HepG2 (cell line): ENCODE data around the gene PRUNE1. TPM values are rescaled to one million over a fixed set of nuclear protein-coding genes. Genes with fewer than 3 reads are reported as not detected.

Experiments
- EHMT2 ChIP-seq: fragments of 200-600 bp; sonication (generic); IDR thresholded peaks from 2 replicates; pipeline ENCODE4 v1.7.0; 2017; ENCODE audit warnings: antibody characterized with exemption, low read depth, low read length, borderline replicate concordance
- GABPA ChIP-seq, 2 experiments: IDR thresholded peaks; 2 replicates each; pipeline ENCODE4 v1.6.1; 2011 to 2016; ENCODE audit warnings: low read depth in 2 of 2, low read length in 1 of 2, missing biosample characterization in 1 of 2, missing genetic modification characterization in 1 of 2
- GTF2F1 ChIP-seq: fragments of 150-350 bp; IDR thresholded peaks from 2 replicates; pipeline ENCODE4 v1.6.1; 2014; ENCODE audit warnings: low read length
- HOXA3 ChIP-seq: sonication (generic); formaldehyde crosslinking; IDR thresholded peaks from 2 replicates; pipeline ENCODE4 v1.5.0; 2020; ENCODE audit warnings: missing genetic modification reagents
- HOXA7 ChIP-seq: sonication (generic); formaldehyde crosslinking; IDR thresholded peaks from 2 replicates; pipeline ENCODE4 v1.8.1; 2022; ENCODE audit warnings: mild to moderate bottlenecking, missing genetic modification reagents, moderate library complexity
- KLF9 ChIP-seq: IDR thresholded peaks from 2 replicates; pipeline ENCODE4 v1.6.1; 2016; ENCODE audit warnings: low read depth
- KMT2B ChIP-seq: IDR thresholded peaks from 2 replicates; pipeline ENCODE4 v1.6.1; 2016; ENCODE audit warnings: missing genetic modification reagents, missing compliant biosample characterization
- MED13 ChIP-seq: sonication (generic); formaldehyde crosslinking; IDR thresholded peaks from 2 replicates; pipeline ENCODE4 v1.5.0; 2020; ENCODE audit warnings: missing genetic modification reagents
- MTF2 ChIP-seq: sonication (generic); formaldehyde crosslinking; IDR thresholded peaks from 2 replicates; pipeline ENCODE4 v1.5.0; 2020; ENCODE audit warnings: missing genetic modification reagents, borderline replicate concordance
- NCOA5 ChIP-seq: sonication (generic); formaldehyde crosslinking; IDR thresholded peaks from 2 replicates; pipeline ENCODE4 v1.4.0; 2020; ENCODE audit warnings: missing genetic modification reagents
- SMYD3 ChIP-seq: sonication (generic); formaldehyde crosslinking; IDR thresholded peaks from 2 replicates; pipeline ENCODE4 v1.8.1; 2023; ENCODE audit warnings: mild to moderate bottlenecking, missing genetic modification reagents
- STAG1 ChIP-seq: sonication (generic); formaldehyde crosslinking; IDR thresholded peaks from 2 replicates; pipeline ENCODE4 v1.4.0; 2020; ENCODE audit warnings: missing genetic modification reagents
- ZBTB7B ChIP-seq: sonication (generic); formaldehyde crosslinking; IDR thresholded peaks from 2 replicates; pipeline ENCODE4 v1.4.0; 2020; ENCODE audit warnings: missing genetic modification reagents
- ZFP36L1 ChIP-seq: sonication (generic); formaldehyde crosslinking; IDR thresholded peaks from 2 replicates; pipeline ENCODE4 v1.8.0; 2022; ENCODE audit warnings: mild to moderate bottlenecking, missing genetic modification reagents, moderate library complexity
- ZFP41 ChIP-seq: sonication (generic); formaldehyde crosslinking; IDR thresholded peaks from 2 replicates; pipeline ENCODE4 v1.4.0; 2020; ENCODE audit warnings: mild to moderate bottlenecking, missing genetic modification reagents, borderline replicate concordance
- ZNF232 ChIP-seq: sonication (generic); formaldehyde crosslinking; IDR thresholded peaks from 2 replicates; pipeline ENCODE4 v1.4.0; 2020; ENCODE audit warnings: missing genetic modification reagents, borderline replicate concordance
- ZNF333 ChIP-seq: sonication (generic); formaldehyde crosslinking; IDR thresholded peaks from 2 replicates; pipeline ENCODE4 v1.4.0; 2020; ENCODE audit warnings: mild to moderate bottlenecking, missing genetic modification reagents, borderline replicate concordance
- ZNF569 ChIP-seq: sonication (generic); formaldehyde crosslinking; IDR thresholded peaks from 2 replicates; pipeline ENCODE4 v1.5.0; 2020; ENCODE audit warnings: mild to moderate bottlenecking, missing genetic modification reagents, moderate library complexity, borderline replicate concordance
- ZNF841 ChIP-seq: sonication (generic); formaldehyde crosslinking; IDR thresholded peaks from 2 replicates; pipeline ENCODE4 v1.8.1; 2023; ENCODE audit warnings: missing genetic modification reagents, borderline replicate concordance
- ZSCAN22 ChIP-seq: sonication (generic); formaldehyde crosslinking; IDR thresholded peaks from 2 replicates; pipeline ENCODE4 v1.4.0; 2020; ENCODE audit warnings: mild to moderate bottlenecking, missing genetic modification reagents
- ZZZ3 ChIP-seq: sonication (generic); formaldehyde crosslinking; IDR thresholded peaks from 2 replicates; pipeline ENCODE4 v1.4.0; 2020; ENCODE audit warnings: missing genetic modification reagents, mild to moderate bottlenecking, borderline replicate concordance
- polyA plus RNA-seq, 8 experiments: library from polyadenylated mRNA; depleted of rRNA in 3 of 8; stranded (reverse) in 7 of 8; unstranded in 1 of 8; fragments of >200 nt; fragmentation: Illumina TruSeq in 4 of 8; extraction: Trizol in 4 of 8; gene quantifications; 2 replicates each; pipeline versions ENCODE4 v1.2.1 to v1.2.3, GENCODE V29; 2011 to 2016; ENCODE audit warnings: low read depth in 4 of 8, missing spikeins in 1 of 8, mixed read lengths in 1 of 8; ENCODE audit not compliant: insufficient read depth in 1 of 8
- total RNA-seq, 5 experiments: library from RNA; depleted of rRNA; stranded (reverse); fragments of >200 nt; fragmentation: Illumina TruSeq; extraction: Trizol; gene quantifications; 2 replicates each; pipeline ENCODE4 v1.2.3, GENCODE V29; 2016; ENCODE audit warnings: low read depth in 1 of 5
- TF ChIP-seq, protein P1 (sequence below): sonication (generic); formaldehyde crosslinking; IDR thresholded peaks from 2 replicates; pipeline ENCODE4 v1.4.0; 2020; ENCODE audit warnings: missing genetic modification reagents, borderline replicate concordance
- TF ChIP-seq, protein P2 (sequence below): sonication (generic); formaldehyde crosslinking; IDR thresholded peaks from 2 replicates; pipeline ENCODE4 v1.5.1; 2020; ENCODE audit warnings: missing genetic modification reagents, mild to moderate bottlenecking, borderline replicate concordance
- TF ChIP-seq, protein P3 (sequence below): sonication (generic); formaldehyde crosslinking; IDR thresholded peaks from 2 replicates; pipeline ENCODE4 v1.4.0; 2020; ENCODE audit warnings: mild to moderate bottlenecking, missing genetic modification reagents
- TF ChIP-seq, protein P4 (sequence below): IDR thresholded peaks from 2 replicates; pipeline ENCODE4 v1.6.1; 2016; ENCODE audit warnings: low read depth, borderline replicate concordance

Gene PRUNE1
- total and polyA plus RNA-seq, 2 of the 13 experiments (the other 11 are each of a cell fraction or from before 2014, with no cell fraction given), result 19.0 to 31.9 TPM

DNA sequence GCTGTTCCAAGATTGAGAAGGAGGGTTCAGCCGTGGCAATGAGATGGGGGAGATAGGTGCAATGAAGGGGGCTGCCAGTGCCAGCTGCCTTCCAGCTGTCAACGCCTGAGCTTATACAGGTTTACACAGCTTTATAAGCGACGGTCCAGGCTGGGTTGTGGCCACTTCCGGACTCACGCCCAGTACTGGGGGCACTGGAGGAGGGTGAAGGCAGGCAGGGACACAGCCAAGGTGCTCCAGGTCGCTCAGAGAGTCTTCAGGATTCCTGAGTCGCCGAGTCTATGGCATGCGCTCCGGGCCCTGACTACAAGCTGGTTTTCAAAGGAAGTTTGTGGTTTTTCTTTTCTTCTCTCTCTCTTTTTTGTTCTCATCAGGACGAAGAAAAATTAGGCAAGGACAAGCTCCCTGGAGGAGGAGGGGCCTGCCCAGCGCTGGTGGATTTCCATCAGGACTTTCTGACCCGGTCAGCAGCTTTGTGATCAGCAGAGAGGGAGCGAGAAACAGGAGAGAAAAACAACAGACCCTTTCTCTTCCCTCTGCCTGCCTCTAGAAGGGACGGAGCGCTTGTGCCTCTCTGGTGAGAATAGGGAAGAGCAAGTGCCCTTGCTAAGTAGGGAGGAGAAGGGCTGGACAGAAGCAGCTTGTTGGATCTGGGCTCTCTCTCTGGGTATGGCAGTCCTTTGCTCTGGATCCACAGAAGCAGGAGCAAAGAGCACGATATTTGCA lies 1.8 kb upstream of the PRUNE1 start, which contains the start of gene MINDY1 (continued):
- TF ChIP-seq, protein P1, sequence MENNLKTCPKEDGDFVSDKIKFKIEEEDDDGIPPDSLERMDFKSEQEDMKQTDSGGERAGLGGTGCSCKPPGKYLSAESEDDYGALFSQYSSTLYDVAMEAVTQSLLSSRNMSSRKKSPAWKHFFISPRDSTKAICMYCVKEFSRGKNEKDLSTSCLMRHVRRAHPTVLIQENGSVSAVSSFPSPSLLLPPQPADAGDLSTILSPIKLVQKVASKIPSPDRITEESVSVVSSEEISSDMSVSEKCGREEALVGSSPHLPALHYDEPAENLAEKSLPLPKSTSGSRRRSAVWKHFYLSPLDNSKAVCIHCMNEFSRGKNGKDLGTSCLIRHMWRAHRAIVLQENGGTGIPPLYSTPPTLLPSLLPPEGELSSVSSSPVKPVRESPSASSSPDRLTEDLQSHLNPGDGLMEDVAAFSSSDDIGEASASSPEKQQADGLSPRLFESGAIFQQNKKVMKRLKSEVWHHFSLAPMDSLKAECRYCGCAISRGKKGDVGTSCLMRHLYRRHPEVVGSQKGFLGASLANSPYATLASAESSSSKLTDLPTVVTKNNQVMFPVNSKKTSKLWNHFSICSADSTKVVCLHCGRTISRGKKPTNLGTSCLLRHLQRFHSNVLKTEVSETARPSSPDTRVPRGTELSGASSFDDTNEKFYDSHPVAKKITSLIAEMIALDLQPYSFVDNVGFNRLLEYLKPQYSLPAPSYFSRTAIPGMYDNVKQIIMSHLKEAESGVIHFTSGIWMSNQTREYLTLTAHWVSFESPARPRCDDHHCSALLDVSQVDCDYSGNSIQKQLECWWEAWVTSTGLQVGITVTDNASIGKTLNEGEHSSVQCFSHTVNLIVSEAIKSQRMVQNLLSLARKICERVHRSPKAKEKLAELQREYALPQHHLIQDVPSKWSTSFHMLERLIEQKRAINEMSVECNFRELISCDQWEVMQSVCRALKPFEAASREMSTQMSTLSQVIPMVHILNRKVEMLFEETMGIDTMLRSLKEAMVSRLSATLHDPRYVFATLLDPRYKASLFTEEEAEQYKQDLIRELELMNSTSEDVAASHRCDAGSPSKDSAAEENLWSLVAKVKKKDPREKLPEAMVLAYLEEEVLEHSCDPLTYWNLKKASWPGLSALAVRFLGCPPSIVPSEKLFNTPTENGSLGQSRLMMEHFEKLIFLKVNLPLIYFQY (CRISPR knock-in tag), result 0 out of 2 replicates have a peak, but pooled peaks have one; percentile 56
- TF ChIP-seq, protein P2, sequence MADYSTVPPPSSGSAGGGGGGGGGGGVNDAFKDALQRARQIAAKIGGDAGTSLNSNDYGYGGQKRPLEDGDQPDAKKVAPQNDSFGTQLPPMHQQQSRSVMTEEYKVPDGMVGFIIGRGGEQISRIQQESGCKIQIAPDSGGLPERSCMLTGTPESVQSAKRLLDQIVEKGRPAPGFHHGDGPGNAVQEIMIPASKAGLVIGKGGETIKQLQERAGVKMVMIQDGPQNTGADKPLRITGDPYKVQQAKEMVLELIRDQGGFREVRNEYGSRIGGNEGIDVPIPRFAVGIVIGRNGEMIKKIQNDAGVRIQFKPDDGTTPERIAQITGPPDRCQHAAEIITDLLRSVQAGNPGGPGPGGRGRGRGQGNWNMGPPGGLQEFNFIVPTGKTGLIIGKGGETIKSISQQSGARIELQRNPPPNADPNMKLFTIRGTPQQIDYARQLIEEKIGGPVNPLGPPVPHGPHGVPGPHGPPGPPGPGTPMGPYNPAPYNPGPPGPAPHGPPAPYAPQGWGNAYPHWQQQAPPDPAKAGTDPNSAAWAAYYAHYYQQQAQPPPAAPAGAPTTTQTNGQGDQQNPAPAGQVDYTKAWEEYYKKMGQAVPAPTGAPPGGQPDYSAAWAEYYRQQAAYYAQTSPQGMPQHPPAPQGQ (CRISPR knock-in tag), result no peak
- TF ChIP-seq, protein P3, sequence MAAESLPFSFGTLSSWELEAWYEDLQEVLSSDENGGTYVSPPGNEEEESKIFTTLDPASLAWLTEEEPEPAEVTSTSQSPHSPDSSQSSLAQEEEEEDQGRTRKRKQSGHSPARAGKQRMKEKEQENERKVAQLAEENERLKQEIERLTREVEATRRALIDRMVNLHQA (CRISPR knock-in tag), result no peak
- no peak for TF ChIP-seq EHMT2
- peak; percentile 67 for TF ChIP-seq STAG1 (CRISPR knock-in tag)
- no peak for TF ChIP-seq ZNF569
- no peak for TF ChIP-seq NCOA5 (CRISPR knock-in tag)
- TF ChIP-seq KMT2B (CRISPR knock-in tag), result peak; percentile 48; the same call in 1 of the 2 replicates
- no peak for TF ChIP-seq ZFP36L1 (CRISPR knock-in tag)
- TF ChIP-seq MTF2 (CRISPR knock-in tag), result no peak
- TF ChIP-seq KLF9 (CRISPR knock-in tag), result no peak
- TF ChIP-seq GABPA (IDR thresholded peaks at IDR 0.05; ENCODE audit: low read depth, low read length), result no peak
- TF ChIP-seq GABPA (CRISPR knock-in tag; IDR thresholded peaks at IDR 0.05; ENCODE audit: low read depth), result no peak; the same call in 1 of the 2 replicates
- no peak for TF ChIP-seq ZNF232 (CRISPR knock-in tag)
- TF ChIP-seq ZNF841 (CRISPR knock-in tag), result no peak
- TF ChIP-seq ZFP41 (CRISPR knock-in tag), result no peak
- TF ChIP-seq, protein P4, sequence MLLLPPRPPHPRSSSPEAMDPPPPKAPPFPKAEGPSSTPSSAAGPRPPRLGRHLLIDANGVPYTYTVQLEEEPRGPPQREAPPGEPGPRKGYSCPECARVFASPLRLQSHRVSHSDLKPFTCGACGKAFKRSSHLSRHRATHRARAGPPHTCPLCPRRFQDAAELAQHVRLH (CRISPR knock-in tag), result no peak
- TF ChIP-seq ZBTB7B (CRISPR knock-in tag), result no peak
- no peak for TF ChIP-seq MED13 (CRISPR knock-in tag)
- TF ChIP-seq ZNF333 (CRISPR knock-in tag), result no peak
- no peak for TF ChIP-seq ZZZ3 (CRISPR knock-in tag)
- TF ChIP-seq ZSCAN22 (CRISPR knock-in tag), result no peak
- no peak for TF ChIP-seq GTF2F1
- TF ChIP-seq SMYD3, result no peak
- TF ChIP-seq HOXA7 (CRISPR knock-in tag), result no peak
- TF ChIP-seq HOXA3 (CRISPR knock-in tag), result no peak
